Measurements from ENCODE around the gene ELL2.
A peak's percentile ranks its signal among the peaks of the same experiment; 100 is the strongest.

Gene ELL2

DNA sequence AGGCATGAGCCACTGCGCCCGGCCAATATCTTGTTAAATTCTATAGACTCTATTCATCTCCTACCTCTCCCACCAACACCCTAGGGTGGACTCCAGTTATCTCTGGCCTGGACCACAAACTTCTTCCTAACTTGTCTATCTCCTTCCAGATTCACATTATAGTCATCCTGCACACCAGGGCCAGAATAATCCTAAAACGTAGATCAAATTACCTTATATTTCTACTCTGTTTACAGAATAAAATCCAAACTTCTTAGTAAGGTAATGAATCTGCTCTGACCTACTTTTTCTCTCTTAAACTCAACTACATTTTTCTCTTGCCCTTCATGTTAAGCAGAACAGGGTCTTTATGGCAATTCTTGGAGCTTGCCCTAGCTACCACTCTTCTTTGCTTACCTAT lies 6.9 kb downstream of the ELL2 start:
- no peak for DNase-seq

DNA sequence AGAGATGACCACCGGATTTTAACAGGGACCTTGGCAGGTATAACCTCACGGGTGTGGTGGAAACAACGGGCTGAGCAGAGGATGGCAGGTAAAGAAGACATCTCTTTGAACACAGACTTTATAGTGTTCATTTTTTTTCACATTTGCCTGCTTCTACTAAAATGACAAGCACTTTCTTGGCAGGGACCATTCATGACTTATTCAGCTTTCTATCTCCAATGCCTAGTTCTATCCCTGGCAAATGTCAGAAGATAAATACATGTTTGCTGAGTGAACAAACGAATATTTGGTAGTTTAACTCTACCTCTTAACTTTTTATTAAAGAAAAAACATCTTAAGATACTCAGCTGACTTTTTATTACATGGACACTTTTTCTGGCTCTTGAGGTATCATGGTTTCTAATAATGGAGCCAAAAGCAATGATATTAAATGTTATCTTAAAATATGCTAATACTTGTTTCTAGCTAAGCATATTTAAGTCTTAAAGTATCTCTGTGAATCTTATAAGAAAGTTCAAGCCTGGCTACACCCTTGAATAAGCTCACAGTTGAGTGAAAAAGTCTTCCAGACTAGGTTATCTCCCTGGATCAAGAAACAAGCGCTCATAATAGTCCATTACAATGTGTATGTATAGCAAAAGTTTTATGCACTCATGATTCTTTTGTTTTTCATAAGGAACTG lies 8.5 kb downstream of the ELL2 start:
- DNase-seq, result no peak

DNA sequence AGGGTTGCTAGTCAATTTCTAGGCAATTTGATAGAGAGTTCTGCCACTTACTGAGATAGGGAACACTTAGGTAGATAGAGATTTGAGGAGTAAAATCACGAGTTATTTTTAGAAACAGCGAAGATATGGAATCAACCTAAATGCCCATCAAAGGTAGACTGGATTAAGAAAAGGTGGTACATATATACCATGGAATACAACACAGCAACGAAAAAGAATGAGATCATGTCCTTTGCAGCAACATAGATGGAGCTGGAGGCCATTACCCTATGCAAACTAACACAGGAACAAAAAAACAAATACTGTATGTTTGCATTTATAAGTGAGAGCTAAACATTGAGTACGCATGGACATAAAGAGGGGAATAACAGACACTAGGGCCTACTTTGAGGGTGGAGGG lies 9.7 kb downstream of the ELL2 start:
- DNase-seq, result no peak

DNA sequence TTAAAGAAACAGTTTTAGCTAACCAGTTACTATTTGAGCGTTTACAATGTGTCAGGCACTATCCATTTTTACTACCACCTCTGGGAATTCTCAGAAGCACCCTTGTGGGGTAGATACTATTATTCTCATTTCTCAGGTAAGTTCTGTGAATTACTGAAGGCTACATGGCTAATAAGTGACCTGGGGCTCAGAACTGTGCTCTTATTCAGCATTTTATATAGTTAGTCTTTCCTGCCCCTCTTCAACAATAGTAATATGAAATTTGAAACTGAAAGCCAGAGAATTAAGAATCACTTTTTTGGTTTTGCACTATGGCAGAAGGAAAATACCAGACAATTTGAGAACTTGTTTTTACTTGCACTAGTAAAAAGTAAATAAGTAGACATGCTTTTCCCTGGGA lies 11.8 kb downstream of the ELL2 start:
- no peak for DNase-seq

GRCh38 chr5:95948631-95949030 lies 13.0 kb downstream of the ELL2 start:
- no peak for DNase-seq

DNA sequence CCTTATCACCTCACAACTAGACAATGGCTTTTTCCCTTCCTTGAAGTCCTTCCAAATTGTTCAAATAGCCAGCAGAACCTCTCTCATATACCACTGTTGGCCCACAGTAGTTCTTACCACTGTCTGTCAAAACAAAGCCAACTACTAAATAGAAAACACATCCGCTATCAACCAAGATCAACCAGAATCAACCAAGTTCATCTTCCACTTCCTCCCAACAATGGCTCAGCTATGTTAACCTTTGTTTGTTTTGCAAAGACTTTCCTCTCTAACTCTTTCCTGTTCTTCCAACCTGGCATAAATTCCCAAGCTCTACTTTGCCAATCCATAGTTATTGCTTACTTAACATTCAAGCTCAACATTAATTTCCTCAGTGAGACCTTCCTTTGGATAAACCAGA lies 15.2 kb downstream of the ELL2 start:
- no peak for DNase-seq

DNA sequence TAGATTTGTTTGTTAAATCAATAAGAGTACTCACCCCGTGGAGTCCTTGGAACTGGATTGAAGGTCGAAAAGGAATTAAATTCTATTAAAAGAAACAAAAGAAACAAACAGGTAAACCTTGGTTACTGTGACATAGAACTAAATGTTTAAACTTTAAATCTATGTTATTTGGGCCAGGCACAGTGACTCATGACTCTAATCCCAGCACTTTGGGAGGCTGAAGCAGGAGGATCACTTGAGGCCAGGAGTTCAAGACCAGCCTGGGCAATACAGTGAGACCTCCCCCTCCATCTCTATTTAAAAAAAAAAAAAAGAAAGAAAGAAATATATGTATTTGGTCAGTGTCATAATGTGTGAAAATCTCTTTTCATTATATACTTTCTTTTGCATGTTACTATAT lies 18.7 kb downstream of the ELL2 start:
- DNase-seq, result no peak

DNA sequence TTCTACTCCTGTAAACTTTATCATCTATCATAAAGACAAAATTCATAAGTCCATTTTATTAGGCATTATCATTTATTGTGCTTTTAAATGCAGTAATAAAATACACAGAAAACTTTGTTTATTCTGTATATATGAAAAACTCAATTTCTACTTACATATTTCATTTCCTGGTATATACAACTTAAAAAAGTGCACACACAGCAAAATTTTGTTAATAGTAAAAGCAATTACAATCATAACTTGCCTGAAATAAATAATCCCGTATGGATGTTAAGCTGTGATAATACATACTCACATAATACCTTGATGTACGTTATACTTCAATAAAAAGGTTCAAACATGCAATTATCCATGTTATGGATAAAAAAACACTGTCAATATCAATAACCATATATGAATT lies 19.2 kb downstream of the ELL2 start:
- no peak for DNase-seq

- DNase-seq, result no peak
Measured at GRCh38 chr5:95941756-95942155, 19.9 kb downstream of the ELL2 start.

GRCh38 chr5:95940758-95941682 lies 20.6 kb downstream of the ELL2 start:
- no peak for DNase-seq

DNA sequence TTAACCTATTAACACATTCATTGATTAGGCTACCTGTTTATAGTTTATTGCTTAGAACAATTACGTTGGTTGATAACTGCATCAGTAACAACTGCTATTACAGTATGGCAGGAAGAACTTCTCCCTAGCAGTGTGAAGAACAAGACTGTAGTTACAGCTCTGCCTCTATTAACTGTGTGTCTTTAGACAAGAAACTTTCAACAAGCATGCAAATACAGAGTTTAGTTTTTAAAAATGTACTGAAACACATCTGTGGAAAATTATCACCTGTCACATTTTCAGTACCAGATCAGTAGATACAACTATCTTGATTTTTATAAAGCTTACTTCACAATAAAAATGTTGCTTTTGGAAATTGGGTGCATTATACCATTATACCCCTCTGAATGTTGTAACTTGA lies 22.2 kb downstream of the ELL2 start:
- DNase-seq, result no peak

GRCh38 chr5:95938766-95939165 lies 22.9 kb downstream of the ELL2 start:
- no peak for DNase-seq

GRCh38 chr5:95938347-95938746 lies 23.3 kb downstream of the ELL2 start:
- DNase-seq, result no peak

DNA sequence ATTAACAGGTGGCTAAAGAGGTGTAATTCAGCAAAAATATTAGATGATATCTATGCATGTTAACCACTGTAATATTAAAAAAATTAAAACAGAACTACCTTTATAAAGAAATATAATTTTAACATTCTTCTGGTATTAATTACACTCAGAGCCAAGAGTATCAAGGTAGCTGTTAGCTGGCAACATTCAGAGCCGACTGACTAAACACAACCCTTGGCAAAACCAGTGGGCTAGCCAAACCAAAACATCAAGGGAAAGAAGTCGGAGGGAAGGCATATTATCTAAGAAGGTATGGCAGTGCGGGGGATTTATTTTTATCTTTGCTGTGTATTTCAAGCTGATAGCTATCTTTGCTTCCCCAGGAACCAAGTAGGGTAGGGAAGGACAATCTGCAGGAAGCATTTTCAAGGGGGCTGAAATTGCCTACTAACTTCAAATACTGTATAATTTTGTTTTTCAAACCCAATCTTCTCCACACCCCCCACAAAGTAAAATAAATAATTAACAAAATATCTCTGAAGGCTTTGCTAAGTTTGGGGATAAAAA lies 24.0 kb downstream of the ELL2 start:
- no peak for DNase-seq

DNA sequence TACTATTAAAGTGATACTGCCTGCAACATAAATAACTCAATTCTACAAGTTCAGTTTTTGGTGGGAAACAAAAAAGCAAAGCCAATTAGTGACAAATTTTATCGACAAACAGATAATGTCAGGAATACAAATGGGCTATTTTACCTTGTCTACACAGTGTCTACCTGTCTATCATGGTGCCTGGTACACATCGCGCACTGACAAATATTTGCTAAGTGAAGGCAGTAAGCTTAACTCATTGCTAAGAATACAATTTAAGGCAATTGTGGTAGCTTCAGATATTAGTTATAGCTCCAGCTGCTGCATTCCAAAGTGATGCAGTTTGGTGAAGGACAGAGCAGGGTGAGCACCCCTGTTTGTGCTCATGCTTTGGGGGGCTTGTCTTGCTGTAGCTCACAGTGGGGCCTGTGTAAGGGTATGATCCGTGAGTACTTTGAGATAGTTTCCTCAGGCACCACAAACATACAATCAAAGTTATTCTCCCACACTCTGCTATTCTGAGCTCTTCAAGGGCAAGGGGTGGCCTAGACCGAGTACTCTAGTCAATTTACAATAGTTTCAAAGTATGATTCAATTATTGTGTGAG lies 24.7 kb downstream of the ELL2 start:
- DNase-seq, result no peak

DNA sequence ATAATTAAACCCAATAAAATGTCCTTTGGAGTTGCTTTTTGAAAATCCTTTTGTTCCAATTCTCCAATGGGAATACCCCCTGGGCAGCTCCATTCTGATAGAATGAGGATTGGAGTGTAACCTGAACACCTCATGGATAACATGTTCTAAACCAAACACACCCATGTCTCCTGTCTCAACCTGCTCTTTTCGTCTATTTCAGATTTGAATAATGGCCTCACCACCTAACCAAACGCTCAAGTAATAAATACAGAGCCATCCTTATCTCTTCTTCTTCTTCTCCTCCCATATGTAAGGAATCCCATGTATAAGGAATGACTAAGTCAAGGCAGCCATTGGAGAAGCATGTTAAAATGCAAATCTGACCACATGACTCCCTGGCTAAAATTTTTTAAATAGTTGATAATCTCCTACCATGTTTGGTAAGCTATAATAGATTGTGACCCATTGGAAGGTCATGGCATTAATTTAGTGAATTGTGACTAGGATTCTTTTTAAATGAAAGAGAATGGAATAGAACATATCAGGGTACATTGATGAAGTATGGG lies 26.0 kb downstream of the ELL2 start:
- DNase-seq, result peak; percentile 24

- DNase-seq, result no peak
Measured at GRCh38 chr5:95934207-95934804, 27.3 kb downstream of the ELL2 start.

GRCh38 chr5:95932941-95933340 lies 28.7 kb downstream of the ELL2 start:
- DNase-seq, result no peak

GRCh38 chr5:95931079-95931833 lies 30.4 kb downstream of the ELL2 start:
- no peak for DNase-seq

GRCh38 chr5:95930141-95930930 lies 31.3 kb downstream of the ELL2 start:
- DNase-seq, result no peak

GRCh38 chr5:95928724-95929253 lies 32.9 kb downstream of the ELL2 start:
- no peak for DNase-seq
